Activated CD4-positive, alpha-beta memory T cell treated with anti-CD3 and anti-CD28 coated beads for 36 hours (primary cell): ENCODE measurements around the gene ADCY1. TPM values are rescaled to one million over a fixed set of nuclear protein-coding genes. Genes with fewer than 3 reads are reported as not detected.
A peak's percentile ranks its signal among the peaks of the same experiment; 100 is the strongest.

Experiments used
- CTCF ChIA-PET: fragments of 350-600 bp; sonication (Branson Sonifier 250); formaldehyde crosslinking; loops from one replicate; lab custom pipeline; 2021; ENCODE audit warnings: antibody characterized with exemption, inconsistent platforms; lab: Charles Lee
- POLR2A ChIA-PET: fragments of 350-600 bp; sonication (Branson Sonifier 250); formaldehyde crosslinking; loops from one replicate; lab custom pipeline; 2021; ENCODE audit warnings: antibody characterized with exemption; lab: Charles Lee
- DNase-seq: peaks from one replicate; pipeline ENCODE4 v3.0.0-alpha.2; 2020
- H3K27ac Mint-ChIP-seq: one replicate; pipeline ENCODE4 v1.8.0; 2021; ENCODE audit warnings: mixed read lengths
- H3K27me3 Mint-ChIP-seq: one replicate; pipeline ENCODE4 v1.8.0; 2021; ENCODE audit warnings: mixed read lengths
- H3K36me3 Mint-ChIP-seq: one replicate; pipeline ENCODE4 v1.8.0; 2021; ENCODE audit warnings: mixed read lengths
- H3K4me1 Mint-ChIP-seq: one replicate; pipeline ENCODE4 v1.8.0; 2021; ENCODE audit warnings: low read depth, mixed read lengths
- H3K4me3 Mint-ChIP-seq: one replicate; pipeline ENCODE4 v1.8.0; 2021; ENCODE audit warnings: mild to moderate bottlenecking, mixed read lengths
- H3K9me3 Mint-ChIP-seq: one replicate; pipeline ENCODE4 v1.8.0; 2021; ENCODE audit warnings: mixed read lengths
- intact Hi-C: fragments of 100-400 bp; cut with micrococcal nuclease; formaldehyde crosslinking; loops from one replicate; pipeline ENCODE4 v1.15.1; 2023
- total RNA-seq, 2 experiments: library from RNA; stranded (reverse); gene quantifications; one replicate each; pipeline ENCODE4 v1.2.3, GENCODE V29; 2021

ADCY1 gene
- total RNA-seq, 2 experiments from 2014 or later = 0.57 to 0.58 TPM

DNA sequence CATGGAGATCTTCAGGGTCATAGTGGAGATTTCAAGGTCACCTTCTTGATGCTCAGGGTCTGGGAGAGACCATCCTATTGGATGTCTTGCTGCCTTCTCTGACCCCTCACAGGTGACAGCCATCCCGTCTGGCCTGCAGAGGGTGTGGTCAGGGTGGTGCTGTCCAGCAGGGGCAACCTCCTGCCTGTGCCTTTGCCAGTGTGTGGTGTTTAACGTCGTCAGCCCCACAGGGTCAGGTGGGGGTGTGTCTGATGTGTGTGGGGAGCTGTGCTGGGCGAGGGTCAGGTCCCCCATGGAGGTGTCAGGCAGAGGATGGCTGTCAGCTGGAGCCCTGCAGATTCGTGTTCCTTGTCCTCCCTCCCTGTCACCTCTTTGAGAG is 16.5 kb downstream of the ADCY1 start:
- intact Hi-C loops = no loop called here
- no peak overlapping the region for H3K27ac Mint-ChIP-seq
- no peak overlapping the region for H3K4me3 Mint-ChIP-seq
- ChIA-PET CTCF (no interaction called here), POLR2A (no interaction called here)
- no peaks in the 10 kb centered on the region for H3K9me3 Mint-ChIP-seq
- peak; percentile 5 for DNase-seq
- no peaks in the 10 kb centered on the region for H3K36me3 Mint-ChIP-seq
- H3K4me1 Mint-ChIP-seq = no peaks in the 10 kb centered on the region
- no peaks in the 10 kb centered on the region for H3K27me3 Mint-ChIP-seq

DNA sequence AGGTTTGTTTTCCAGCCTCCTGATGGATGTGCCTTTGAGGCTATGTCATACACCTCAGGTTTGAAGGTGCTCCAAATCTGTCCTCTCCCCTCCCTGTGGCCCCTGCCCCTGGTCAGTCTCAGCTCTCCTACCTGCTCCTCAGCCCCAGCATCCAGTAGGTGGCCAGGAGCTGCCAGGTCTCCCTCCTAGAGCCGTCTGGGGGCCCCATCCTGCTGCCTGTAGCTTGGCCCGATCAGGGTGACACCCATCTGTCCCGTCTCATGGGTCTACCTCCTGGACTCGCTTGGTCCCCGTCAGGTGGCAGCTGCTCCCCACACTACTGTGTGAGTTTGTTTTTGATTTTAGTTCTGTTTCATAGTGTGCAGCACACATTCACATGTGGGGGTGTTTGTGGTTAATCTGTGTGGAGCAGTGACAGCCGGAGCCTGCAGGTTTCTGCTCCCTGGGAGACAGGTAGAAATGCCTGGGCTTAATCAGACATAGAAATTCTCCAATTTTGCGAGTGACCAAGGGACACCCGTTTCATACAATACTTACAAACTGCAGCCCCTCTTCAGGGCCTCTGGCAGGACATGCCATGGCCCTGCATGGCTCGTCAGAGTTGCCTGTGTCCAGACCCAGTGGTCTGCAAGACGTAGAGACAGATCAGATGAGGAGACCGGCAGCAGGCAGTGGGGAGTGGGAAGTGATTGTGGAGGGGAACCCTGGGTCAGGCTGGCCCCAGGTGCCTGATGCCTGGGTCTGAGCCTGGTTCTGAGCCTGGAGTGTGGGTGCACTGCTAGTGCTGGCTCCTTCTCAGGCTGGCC is 17.1 kb downstream of the ADCY1 start:
- Mint-ChIP-seq H3K4me3 (no peak overlapping the region), H3K9me3 (no peaks in the 10 kb centered on the region), H3K36me3 (no peaks in the 10 kb centered on the region), H3K27me3 (no peaks in the 10 kb centered on the region), H3K27ac (no peak overlapping the region), H3K4me1 (no peaks in the 10 kb centered on the region)
- ChIA-PET CTCF (no interaction called here), POLR2A (no interaction called here)
- peak; percentile 6 for DNase-seq
- intact Hi-C loops = no loop called here

DNA sequence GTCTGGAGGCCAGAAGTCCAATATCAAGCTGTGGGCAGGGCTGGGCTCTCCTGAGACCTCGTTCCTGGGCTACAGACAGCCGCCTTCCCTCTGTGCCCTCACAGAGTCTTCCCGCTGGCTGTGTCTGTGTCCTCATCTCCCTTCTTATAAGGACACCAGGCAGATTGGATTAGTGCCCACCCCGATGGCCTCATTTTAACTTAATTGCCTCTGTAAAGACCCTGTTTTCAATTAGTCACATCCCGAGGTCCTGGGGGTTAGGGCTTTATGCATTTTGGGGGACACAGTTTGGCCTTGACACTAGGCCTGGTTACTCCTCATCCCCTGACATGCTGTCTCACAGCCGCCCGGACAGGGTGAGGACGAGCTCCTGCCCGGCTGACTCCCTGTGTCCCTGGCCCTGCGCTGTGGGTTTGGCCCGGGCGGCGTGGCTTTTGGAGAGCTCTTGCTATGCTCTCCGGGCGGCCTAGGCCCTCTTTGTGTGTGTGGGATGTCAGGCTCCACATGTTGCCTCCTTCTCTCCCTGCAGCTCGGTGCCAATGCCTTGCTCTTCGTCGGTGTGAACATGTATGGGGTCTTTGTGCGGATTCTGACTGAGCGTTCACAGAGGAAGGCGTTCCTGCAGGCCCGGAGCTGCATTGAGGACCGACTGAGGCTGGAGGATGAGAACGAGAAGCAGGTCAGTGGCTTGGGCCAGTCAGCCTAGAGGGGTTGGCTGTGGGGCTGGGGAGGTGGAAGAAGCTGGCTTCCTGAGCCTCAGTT is 18.2 kb downstream of the ADCY1 start:
- Mint-ChIP-seq H3K4me1 (no peaks in the 10 kb centered on the region), H3K27ac (no peak overlapping the region), H3K36me3 (no peaks in the 10 kb centered on the region), H3K4me3 (no peak overlapping the region), H3K27me3 (no peaks in the 10 kb centered on the region), H3K9me3 (no peaks in the 10 kb centered on the region)
- DNase-seq = peak; percentile 5
- intact Hi-C loops = no loop called here
- ChIA-PET CTCF (no interaction called here), POLR2A (no interaction called here)

DNA sequence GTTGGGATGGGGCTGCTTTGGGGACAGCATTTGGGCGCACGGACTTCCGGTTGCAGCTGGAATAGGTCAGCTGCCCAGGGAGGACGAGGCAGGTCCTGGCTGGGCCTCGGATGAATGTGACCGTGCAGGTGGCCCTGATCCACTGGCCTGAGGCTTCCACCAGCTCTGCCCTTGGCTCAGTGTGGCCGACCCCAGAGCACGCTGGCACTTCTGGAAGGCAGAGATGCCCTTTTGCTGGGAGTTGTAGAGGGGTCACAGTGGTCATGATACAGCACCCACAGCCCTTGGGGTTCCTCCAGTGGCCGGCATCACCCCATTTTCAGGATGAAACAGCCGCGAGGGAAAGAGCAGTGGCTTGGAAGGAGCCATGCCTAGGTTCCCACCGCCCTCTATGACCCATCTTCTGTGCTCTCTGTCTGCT is 19.0 kb downstream of the ADCY1 start:
- Mint-ChIP-seq H3K9me3 (no peaks in the 10 kb centered on the region), H3K4me3 (no peak overlapping the region), H3K27ac (no peak overlapping the region), H3K36me3 (no peaks in the 10 kb centered on the region), H3K27me3 (no peaks in the 10 kb centered on the region), H3K4me1 (no peaks in the 10 kb centered on the region)
- intact Hi-C loops = no loop called here
- ChIA-PET CTCF (no interaction called here), POLR2A (no interaction called here)
- peak; percentile 6 for DNase-seq

DNA sequence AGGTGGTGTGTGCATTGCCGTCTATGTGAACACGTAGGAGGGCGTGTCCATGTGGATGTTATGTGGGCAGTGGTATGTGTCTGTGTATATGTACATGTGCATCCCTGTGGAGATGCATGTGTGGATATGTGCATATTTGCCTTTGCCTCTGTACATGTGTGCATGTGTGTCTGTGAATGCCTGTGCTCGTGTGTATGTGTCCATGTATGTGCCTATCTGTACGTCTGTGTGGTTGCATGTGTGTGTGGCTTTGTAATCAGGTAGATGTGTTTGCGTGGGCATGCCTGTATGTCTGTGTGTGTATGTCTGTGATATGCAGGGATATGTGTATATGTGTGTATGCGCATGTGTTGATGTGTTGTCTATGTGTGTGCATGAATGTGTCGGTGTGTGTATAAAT is 19.7 kb downstream of the ADCY1 start:
- H3K27ac Mint-ChIP-seq = no peak overlapping the region
- no peak overlapping the region for H3K4me3 Mint-ChIP-seq
- peak; percentile 4 for DNase-seq
- no peaks in the 10 kb centered on the region for H3K9me3 Mint-ChIP-seq
- POLR2A ChIA-PET = no interaction called here
- H3K4me1 Mint-ChIP-seq = no peaks in the 10 kb centered on the region
- no peaks in the 10 kb centered on the region for H3K27me3 Mint-ChIP-seq
- no peaks in the 10 kb centered on the region for H3K36me3 Mint-ChIP-seq
- intact Hi-C loops = no loop called here
- CTCF ChIA-PET = no interaction called here

DNA sequence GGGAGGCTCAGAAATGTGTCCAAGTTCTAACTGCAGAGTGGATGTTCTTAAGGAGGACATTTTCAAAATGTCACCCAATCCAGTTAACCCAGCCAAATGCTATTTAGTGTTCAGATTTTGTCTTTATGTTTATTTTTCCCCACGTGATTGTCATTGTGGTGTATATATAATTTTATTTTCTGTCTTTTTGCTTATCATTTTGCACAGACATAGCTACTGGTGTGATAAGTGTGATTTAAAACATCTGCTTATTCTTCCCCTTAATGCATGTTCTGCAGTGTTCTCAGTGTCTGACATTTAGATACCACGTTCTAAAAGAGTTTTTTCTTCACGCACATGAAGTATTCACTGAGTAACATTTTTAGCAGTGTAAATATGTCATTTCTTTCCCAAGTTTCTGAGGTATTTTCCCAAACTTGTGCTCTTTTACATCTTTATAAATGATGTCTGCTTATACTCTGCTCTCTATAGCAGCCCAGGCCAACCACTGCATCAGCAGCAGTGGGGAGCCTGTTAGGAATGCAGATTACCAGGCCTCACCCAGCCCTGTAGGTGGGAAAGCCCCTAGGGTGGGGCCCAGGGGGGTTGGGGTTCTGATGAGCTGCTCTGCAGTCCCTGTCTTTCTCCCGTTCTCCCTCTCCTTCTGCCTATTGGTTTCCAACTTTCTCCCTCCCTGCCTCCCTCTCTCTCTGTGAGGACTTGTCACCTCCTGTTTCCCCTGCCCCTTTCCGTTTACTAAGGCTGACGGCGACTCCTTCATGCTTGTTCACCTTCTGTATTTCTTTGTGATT is 20.8 kb downstream of the ADCY1 start:
- no peak for DNase-seq
- Mint-ChIP-seq H3K36me3 (no peaks in the 10 kb centered on the region), H3K27ac (no peak overlapping the region), H3K9me3 (no peaks in the 10 kb centered on the region), H3K4me1 (no peaks in the 10 kb centered on the region), H3K27me3 (no peaks in the 10 kb centered on the region), H3K4me3 (no peak overlapping the region)
- ChIA-PET CTCF (no interaction called here), POLR2A (no interaction called here)
- intact Hi-C loops = no loop called here

DNA sequence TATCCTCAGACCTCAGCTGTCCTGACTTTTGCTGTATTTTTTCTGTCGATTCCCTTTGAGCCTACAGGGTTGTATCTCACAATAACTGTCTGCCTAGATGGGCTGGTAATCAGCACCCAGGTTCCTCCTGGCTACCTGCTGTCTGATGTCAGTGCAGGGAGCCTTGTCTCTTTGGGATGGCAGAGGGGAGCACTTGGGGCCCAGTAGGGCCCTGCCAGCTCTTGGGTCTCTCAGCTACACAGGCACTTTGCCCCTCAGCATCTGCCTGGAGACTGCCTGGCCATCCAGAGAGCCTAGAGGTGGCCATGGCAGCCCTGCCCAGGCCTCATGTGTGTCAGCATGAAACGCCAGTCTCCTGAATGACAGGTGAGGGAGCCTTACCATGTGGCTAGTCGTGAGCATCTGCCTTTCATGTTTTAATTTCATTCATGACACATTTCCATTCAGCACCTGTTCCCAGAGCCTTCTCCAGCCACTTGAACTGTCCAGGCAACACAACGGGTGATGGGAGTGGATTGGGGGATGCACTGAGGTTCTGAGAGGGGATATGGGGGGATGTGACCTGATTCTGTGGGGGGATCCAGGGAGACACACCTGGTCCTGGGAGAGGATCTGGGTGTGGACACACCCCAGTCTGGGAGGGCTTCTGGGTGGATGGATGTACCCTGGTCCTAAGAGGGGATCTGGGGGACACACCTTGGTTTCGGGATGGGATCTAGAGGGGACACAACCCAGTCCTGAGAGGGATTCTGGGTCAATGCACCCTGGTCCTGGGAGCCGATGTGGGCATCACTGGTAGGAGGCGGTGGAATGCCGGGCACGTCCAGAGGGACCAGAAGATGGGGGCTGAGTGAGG is 21.9 kb downstream of the ADCY1 start:
- ChIA-PET POLR2A (no interaction called here), CTCF (no interaction called here)
- Mint-ChIP-seq H3K27me3 (no peaks in the 10 kb centered on the region), H3K9me3 (no peaks in the 10 kb centered on the region), H3K36me3 (no peaks in the 10 kb centered on the region), H3K4me3 (no peak overlapping the region), H3K4me1 (no peaks in the 10 kb centered on the region), H3K27ac (no peak overlapping the region)
- peak; percentile 6 for DNase-seq
- intact Hi-C loops = no loop called here

DNA sequence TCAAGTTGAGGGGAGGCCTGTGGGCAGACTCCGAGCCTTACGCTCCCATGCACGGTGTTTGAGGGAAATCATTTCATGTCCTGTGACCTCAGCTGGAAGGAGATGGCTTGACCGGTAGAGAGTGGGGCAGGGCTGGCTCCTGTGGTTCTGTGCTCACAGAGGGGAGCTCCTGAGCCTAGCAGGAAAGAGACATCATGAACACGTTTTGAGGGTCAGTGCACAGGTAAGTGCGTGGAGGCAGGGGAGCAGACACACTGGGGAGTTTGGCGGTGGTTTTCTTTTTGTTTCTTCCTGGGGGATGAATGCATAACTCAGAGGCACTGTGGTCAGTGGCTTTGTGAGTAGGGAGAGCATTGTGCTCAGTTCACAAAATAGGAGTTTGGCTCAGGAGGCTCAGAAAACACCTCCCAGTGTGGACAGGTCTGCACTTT is 22.5 kb downstream of the ADCY1 start:
- Mint-ChIP-seq H3K9me3 (no peaks in the 10 kb centered on the region), H3K4me3 (no peak overlapping the region), H3K4me1 (no peaks in the 10 kb centered on the region), H3K36me3 (no peaks in the 10 kb centered on the region), H3K27me3 (no peaks in the 10 kb centered on the region), H3K27ac (no peak overlapping the region)
- DNase-seq = peak; percentile 7
- intact Hi-C loops = no loop called here
- ChIA-PET CTCF (no interaction called here), POLR2A (no interaction called here)

DNA sequence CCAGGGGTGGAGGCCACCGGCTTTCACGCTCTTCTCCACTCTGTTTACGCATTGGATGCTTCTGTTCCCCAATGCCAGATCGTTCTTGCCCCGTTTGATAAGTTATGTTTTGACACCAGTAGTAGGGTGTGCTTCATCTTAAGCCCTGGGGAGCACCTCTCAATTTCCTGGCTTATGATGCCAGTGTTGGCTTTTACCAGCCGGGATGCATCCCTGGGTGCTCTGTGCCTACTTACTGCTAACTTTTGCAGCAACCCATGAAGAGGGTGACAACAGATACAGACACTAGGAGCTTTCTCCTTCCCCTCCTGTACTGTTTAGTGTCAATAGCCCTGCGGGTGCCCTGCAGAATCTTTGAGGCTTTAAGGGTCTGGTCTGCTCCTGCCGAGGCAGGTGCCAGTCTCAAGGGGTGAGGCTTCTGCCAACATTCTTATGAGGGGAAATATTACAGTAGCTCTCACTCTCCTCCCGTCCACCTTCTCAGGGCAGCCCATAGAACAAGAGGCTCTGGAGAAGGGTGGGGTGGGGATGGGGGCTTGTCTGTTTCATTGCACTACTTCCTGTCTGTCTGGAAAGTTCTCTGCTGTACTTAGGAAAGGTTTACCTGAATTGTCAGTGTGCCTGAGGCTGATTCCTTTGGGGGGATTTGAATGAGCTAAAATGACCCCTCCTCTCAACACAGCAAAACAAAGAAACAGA is 23.3 kb downstream of the ADCY1 start:
- H3K36me3 Mint-ChIP-seq = no peaks in the 10 kb centered on the region
- H3K4me1 Mint-ChIP-seq = no peaks in the 10 kb centered on the region
- no peaks in the 10 kb centered on the region for H3K27me3 Mint-ChIP-seq

DNA sequence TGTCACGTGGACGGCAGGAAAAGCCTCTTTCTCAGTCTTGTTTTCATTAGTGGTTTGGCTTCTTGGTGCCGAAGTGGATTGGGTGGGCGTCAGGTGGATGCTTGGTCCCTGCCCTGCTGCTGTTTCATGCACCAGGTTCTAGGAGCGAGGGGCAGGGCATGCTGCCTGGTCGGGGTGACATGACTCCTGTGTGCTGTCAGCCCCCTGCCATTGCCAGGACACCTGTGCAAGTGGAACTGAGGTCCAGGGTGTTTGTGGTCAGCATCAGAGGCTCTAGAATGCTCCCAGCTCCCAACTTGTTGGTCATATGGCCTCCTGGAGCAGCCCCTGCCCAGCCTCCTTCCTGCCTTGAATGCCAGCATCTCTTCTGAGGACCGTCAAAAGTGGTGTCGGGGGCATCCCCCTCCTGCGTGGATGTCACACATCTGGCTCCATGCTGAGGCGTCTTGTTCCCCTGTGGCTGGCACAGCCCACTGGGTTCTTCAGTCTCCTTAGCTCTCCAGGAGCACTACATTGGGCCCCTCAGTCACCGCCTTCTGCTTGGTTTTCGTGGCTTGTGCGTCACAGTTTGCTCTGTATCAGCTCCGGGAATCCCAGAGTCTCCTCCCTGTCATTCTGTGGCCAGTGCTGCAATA is 24.8 kb downstream of the ADCY1 start:
- ChIA-PET POLR2A (no interaction called here), CTCF (no interaction called here)
- Mint-ChIP-seq H3K36me3 (no peaks in the 10 kb centered on the region), H3K27me3 (no peaks in the 10 kb centered on the region), H3K4me3 (no peak overlapping the region), H3K4me1 (no peaks in the 10 kb centered on the region), H3K27ac (no peak overlapping the region), H3K9me3 (no peaks in the 10 kb centered on the region)
- DNase-seq = peak; percentile 5
- intact Hi-C loops = no loop called here

More for the DNA sequence above, 23.3 kb downstream of the ADCY1 start:
- no peaks in the 10 kb centered on the region for H3K9me3 Mint-ChIP-seq
- ChIA-PET POLR2A (no interaction called here), CTCF (no interaction called here)
- intact Hi-C loops = no loop called here
- H3K27ac Mint-ChIP-seq = no peak overlapping the region
- no peak overlapping the region for H3K4me3 Mint-ChIP-seq
- DNase-seq = peak; percentile 4
